Measurements from ENCODE around the gene NELL1. TPM values are rescaled to one million over a fixed set of nuclear protein-coding genes. Genes with fewer than 3 reads are reported as not detected.

NELL1 gene
- polyA plus RNA-seq, 1 of the 3 experiments (the other 2 are of a cell fraction) = not detected

- Histone ChIP-seq H3K27me3 (ENCODE audit: insufficient read depth) (no peaks in the 10 kb centered on the region), H4K20me1 (ENCODE audit: insufficient read depth) (no peaks in the 10 kb centered on the region), H3K36me3 (replicated peaks in 1 of 2; ENCODE audit: control insufficient read depth in 1 of 2, insufficient read depth in 2 of 2, low read length in 1 of 2) (no peaks in the 10 kb centered on the region), H3K9ac (no peak overlapping the region), H3K27ac (ENCODE audit: low read depth in 2 of 2, low read length in 1 of 2) (no peak overlapping the region; a peak in 1 of 4 replicates), H3K9me2 (no peaks in the 10 kb centered on the region), H3K4me2 (no peak overlapping the region), H3K4me1 (ENCODE audit: control insufficient read depth in 1 of 2, insufficient read depth in 2 of 2, low read depth in 1 of 2, low read length in 1 of 2) (peaks cover 0 to 4% of the 10 kb centered on the region in 2 experiments; a peak in 1 of 4 replicates), H3K9me3 (no peaks in the 10 kb centered on the region), H3K79me2 (ENCODE audit: insufficient read depth) (no peaks in the 10 kb centered on the region), H2AFZ (ENCODE audit: low read depth) (no peak overlapping the region), H3F3A (replicated peaks; ENCODE audit: insufficient read depth) (no peaks in the 10 kb centered on the region), H3K4me3 (ENCODE audit: low read depth in 2 of 2, low read length in 1 of 2) (no peak overlapping the region)
- 5% methylated on average over 5 of the region's 5 CpGs for WGBS (ENCODE audit: low lambda C conversion rate)
- ChIA-PET POLR2A (no interaction called here), CTCF (no interaction called here)
- TF ChIP-seq TEAD4 (IDR thresholded peaks at IDR 0.05; ENCODE audit: borderline replicate concordance, insufficient read depth) (no peak), SMC3 (IDR thresholded peaks at IDR 0.05; ENCODE audit: low read depth, low read length) (no peak), MEF2A (IDR thresholded peaks at IDR 0.05; ENCODE audit: borderline replicate concordance, low read depth) (no peak), CTCF (IDR thresholded peaks at IDR 0.05) (no peak), IRF3 (IDR thresholded peaks at IDR 0.05; ENCODE audit: low read depth, low read length) (no peak), GATA2 (CRISPR knock-in tag; IDR thresholded peaks at IDR 0.05) (no peak), TAF1 (IDR thresholded peaks at IDR 0.05; ENCODE audit: borderline replicate concordance, low read depth, low read length) (no peak), POLR2AphosphoS5 (IDR thresholded peaks at IDR 0.05; ENCODE audit: low read depth, low read length) (no peak), FOSL2 (IDR thresholded peaks at IDR 0.05; ENCODE audit: borderline replicate concordance, low read depth) (no peak), FOXJ3 (CRISPR knock-in tag; IDR thresholded peaks at IDR 0.05) (no peak), MXI1 (IDR thresholded peaks at IDR 0.05; ENCODE audit: low read depth, low read length) (no peak), TCF12 (IDR thresholded peaks at IDR 0.05) (no peak), FOXM1 (IDR thresholded peaks at IDR 0.05; ENCODE audit: low read depth) (no peak), SIN3A (IDR thresholded peaks at IDR 0.05; ENCODE audit: borderline replicate concordance, low read depth, low read length) (no peak), RAD21 (IDR thresholded peaks at IDR 0.05; ENCODE audit: low read length) (no peak), YY1 (IDR thresholded peaks at IDR 0.05; ENCODE audit: low read depth) (no peak)
- no peak for DNase-seq
These were observed 705.0 kb downstream of the NELL1 start for GRCh38 chr11:21374376-21374775.
